Measurements from ENCODE around the gene AMOTL2. TPM values are rescaled to one million over a fixed set of nuclear protein-coding genes. Genes with fewer than 3 reads are reported as not detected.

AMOTL2 gene
- polyA plus RNA-seq, 1 of the 3 experiments (the other 2 are of a cell fraction), result 185 TPM

DNA sequence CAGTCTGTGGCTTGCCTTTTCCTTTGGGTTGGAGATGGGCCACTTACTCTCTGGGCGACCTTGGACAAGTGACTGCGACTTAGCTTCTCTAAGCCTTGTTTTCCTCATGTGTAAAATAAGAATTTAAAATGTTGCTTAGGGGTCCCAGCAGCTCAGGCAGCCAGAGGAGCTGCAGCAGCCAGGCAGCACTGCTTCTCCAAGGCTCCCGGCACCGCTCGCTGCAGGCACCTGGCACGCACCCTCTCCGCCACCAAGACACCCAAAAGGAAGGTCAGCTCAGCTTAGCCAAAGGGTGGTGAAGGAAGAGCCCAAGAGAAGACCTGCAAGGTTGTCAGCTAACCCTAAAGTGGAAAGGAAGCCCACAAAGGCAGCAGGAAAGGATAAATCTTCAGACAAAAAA is 10.7 kb upstream of the AMOTL2 start (continued):
- TF ChIP-seq, protein P1, sequence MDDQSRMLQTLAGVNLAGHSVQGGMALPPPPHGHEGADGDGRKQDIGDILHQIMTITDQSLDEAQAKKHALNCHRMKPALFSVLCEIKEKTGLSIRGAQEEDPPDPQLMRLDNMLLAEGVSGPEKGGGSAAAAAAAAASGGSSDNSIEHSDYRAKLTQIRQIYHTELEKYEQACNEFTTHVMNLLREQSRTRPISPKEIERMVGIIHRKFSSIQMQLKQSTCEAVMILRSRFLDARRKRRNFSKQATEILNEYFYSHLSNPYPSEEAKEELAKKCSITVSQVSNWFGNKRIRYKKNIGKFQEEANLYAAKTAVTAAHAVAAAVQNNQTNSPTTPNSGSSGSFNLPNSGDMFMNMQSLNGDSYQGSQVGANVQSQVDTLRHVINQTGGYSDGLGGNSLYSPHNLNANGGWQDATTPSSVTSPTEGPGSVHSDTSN (IDR thresholded peaks at IDR 0.05), result no peak
- TF ChIP-seq FOXM1 (IDR thresholded peaks at IDR 0.05; ENCODE audit: low read depth), result no peak
- TF ChIP-seq EZH2phosphoT487 (IDR thresholded peaks at IDR 0.05; ENCODE audit: borderline replicate concordance, low read depth), result no peak
- no peak for TF ChIP-seq FOSL2 (IDR thresholded peaks at IDR 0.05; ENCODE audit: borderline replicate concordance, low read depth)
- no peak for TF ChIP-seq RCOR1 (IDR thresholded peaks at IDR 0.05; ENCODE audit: low read length)
- TF ChIP-seq, protein P2, sequence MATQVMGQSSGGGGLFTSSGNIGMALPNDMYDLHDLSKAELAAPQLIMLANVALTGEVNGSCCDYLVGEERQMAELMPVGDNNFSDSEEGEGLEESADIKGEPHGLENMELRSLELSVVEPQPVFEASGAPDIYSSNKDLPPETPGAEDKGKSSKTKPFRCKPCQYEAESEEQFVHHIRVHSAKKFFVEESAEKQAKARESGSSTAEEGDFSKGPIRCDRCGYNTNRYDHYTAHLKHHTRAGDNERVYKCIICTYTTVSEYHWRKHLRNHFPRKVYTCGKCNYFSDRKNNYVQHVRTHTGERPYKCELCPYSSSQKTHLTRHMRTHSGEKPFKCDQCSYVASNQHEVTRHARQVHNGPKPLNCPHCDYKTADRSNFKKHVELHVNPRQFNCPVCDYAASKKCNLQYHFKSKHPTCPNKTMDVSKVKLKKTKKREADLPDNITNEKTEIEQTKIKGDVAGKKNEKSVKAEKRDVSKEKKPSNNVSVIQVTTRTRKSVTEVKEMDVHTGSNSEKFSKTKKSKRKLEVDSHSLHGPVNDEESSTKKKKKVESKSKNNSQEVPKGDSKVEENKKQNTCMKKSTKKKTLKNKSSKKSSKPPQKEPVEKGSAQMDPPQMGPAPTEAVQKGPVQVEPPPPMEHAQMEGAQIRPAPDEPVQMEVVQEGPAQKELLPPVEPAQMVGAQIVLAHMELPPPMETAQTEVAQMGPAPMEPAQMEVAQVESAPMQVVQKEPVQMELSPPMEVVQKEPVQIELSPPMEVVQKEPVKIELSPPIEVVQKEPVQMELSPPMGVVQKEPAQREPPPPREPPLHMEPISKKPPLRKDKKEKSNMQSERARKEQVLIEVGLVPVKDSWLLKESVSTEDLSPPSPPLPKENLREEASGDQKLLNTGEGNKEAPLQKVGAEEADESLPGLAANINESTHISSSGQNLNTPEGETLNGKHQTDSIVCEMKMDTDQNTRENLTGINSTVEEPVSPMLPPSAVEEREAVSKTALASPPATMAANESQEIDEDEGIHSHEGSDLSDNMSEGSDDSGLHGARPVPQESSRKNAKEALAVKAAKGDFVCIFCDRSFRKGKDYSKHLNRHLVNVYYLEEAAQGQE (IDR thresholded peaks at IDR 0.05; ENCODE audit: low read depth, low read length), result no peak

DNA sequence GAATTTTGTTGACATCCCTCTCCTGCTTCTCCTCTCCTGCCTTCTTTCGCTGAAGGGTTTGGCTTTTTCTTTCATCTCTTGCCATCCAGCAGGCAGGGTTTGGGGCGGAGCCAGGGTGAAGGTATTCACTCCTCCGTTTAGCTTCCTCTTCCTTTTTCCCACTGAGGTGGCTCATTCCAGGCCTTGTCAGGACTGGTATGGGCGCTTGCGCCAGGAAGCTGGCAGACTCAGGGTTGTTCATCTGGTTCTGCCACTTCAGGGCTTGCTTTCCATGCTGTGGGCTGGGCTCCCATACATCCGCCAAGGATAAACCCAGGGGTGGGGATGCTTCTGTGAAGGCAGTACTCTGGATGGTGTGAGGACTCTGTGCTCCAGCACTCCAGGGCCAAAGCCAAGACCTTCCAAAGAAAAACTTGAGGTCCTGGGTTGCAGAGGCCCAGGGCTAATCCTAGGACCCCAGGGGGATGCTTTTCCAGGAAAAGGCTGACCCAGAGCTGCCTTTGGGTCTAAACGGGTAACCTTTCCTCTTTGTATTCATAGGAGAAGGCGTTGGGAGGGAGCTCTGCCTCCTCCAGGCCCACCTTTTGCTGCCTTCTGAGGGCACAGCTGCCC is 7.7 kb upstream of the AMOTL2 start:
- no peaks in the 10 kb centered on the region for H3F3A ChIP-seq (replicated peaks; ENCODE audit: insufficient read depth)

More for the DNA sequence above, 7.7 kb upstream of the AMOTL2 start:
- no peaks in the 10 kb centered on the region for H3K9me2 ChIP-seq
- no peaks in the 10 kb centered on the region for H3K36me3 ChIP-seq (replicated peaks in 1 of 2; ENCODE audit: control insufficient read depth in 1 of 2, insufficient read depth in 2 of 2, low read length in 1 of 2)
- TF ChIP-seq TEAD4 (IDR thresholded peaks at IDR 0.05; ENCODE audit: borderline replicate concordance, insufficient read depth) (no peak), FOXM1 (IDR thresholded peaks at IDR 0.05; ENCODE audit: low read depth) (no peak), TAF1 (IDR thresholded peaks at IDR 0.05; ENCODE audit: borderline replicate concordance, low read depth, low read length) (no peak), GABPA (IDR thresholded peaks at IDR 0.05; ENCODE audit: low read depth) (no peak), EZH2phosphoT487 (IDR thresholded peaks at IDR 0.05; ENCODE audit: borderline replicate concordance, low read depth) (no peak), CHD2 (IDR thresholded peaks at IDR 0.05; ENCODE audit: low read length, partially characterized antibody) (no peak)
- TF ChIP-seq, protein P2 (IDR thresholded peaks at IDR 0.05; ENCODE audit: low read depth, low read length), result no peak
- no peak for DNase-seq
- no peaks in the 10 kb centered on the region for H3K4me1 ChIP-seq (ENCODE audit: control insufficient read depth in 1 of 2, insufficient read depth in 2 of 2, low read depth in 1 of 2, low read length in 1 of 2)
- H3K4me3 ChIP-seq (ENCODE audit: low read depth in 2 of 2, low read length in 1 of 2), result no peak overlapping the region
- H4K20me1 ChIP-seq (ENCODE audit: insufficient read depth), result no peaks in the 10 kb centered on the region
- no peaks in the 10 kb centered on the region for H3K9me3 ChIP-seq
- WGBS (ENCODE audit: low lambda C conversion rate), result 88% methylated on average over 7 of the region's 8 CpGs
- H3K27me3 ChIP-seq (ENCODE audit: insufficient read depth), result no peaks in the 10 kb centered on the region
- no peak overlapping the region for H3K27ac ChIP-seq (ENCODE audit: low read depth in 2 of 2, low read length in 1 of 2)
- ChIA-PET CTCF (interaction anchor here (1.7 kb wide), 1 partner anchor 169 kb away, joined by 3 read pairs; no protein-coding TSS in a partner anchor), POLR2A (no interaction called here)
- H3K79me2 ChIP-seq (ENCODE audit: insufficient read depth), result no peaks in the 10 kb centered on the region
- H2AFZ ChIP-seq (ENCODE audit: low read depth), result no peak overlapping the region
- H3K9ac ChIP-seq, result no peak overlapping the region
- H3K4me2 ChIP-seq, result no peak overlapping the region

Measured in SK-N-SH (cell line).